Mucosa of descending colon (tissue), 3 donors: Measurements from ENCODE around the gene OR2A25. TPM values are rescaled to one million over a fixed set of nuclear protein-coding genes. Genes with fewer than 3 reads are reported as not detected.

Source experiments
- ATAC-seq: fragments of 200-7000 bp; cut with Tn5 transposase; one replicate; pipeline ENCODE4 v1.9.1; 2020; ENCODE audit warnings: mild to moderate bottlenecking, moderate library complexity
- DNase-seq, 3 donors: peaks; one replicate each; pipeline ENCODE4 v3.0.0-alpha.2; 2020
- H3K36me3 ChIP-seq: fragments of 200-600 bp; one replicate; pipeline ENCODE4 v1.8.0; 2021; ENCODE audit warnings: low read depth, mild to moderate bottlenecking
- H3K4me1 ChIP-seq: fragments of 200-600 bp; one replicate; pipeline ENCODE4 v1.8.0; 2021; ENCODE audit warnings: low read depth, mild to moderate bottlenecking
- H3K4me3 ChIP-seq: fragments of 200-600 bp; one replicate; pipeline ENCODE4 v1.8.0; 2021; ENCODE audit warnings: mild to moderate bottlenecking
- H3K9me3 ChIP-seq: fragments of 200-600 bp; one replicate; pipeline ENCODE4 v1.8.0; 2021; ENCODE audit warnings: mild to moderate bottlenecking
- intact Hi-C, 2 donors: fragments of 100-400 bp; cut with DNase I in 1 of 2; cut with micrococcal nuclease in 1 of 2; formaldehyde crosslinking; loops; one replicate each; pipeline versions ENCODE4 v1.11.0 to v1.11.1; 2022; cut with DNase I, micrococcal nuclease
- total RNA-seq, 3 donors: library from RNA; stranded (reverse); fragmentation: NEBNext Ultra II Directional in 2 of 3; extraction: Animal tissue kit (Norgen Biotek cat#: 25700) in 2 of 3; gene quantifications; one replicate each; pipeline versions ENCODE4 v1.2.1 to v1.2.4, GENCODE V29; 2021 to 2023
- TF ChIP-seq, protein P1 (sequence below): fragments of 200-600 bp; IDR thresholded peaks from one replicate; pipeline ENCODE4 v1.8.0; 2022; ENCODE audit warnings: antibody characterized with exemption, mild to moderate bottlenecking
- donor health status: DM: no; HTN: no; CAD: no; lungs with moderate emphysema.
- donor health status: DM: no; HTN: no; CAD: no.
- donor health status: DM: no; HTN: yes; CAD: no.

OR2A25 gene
- total RNA-seq, 3 donors from 2014 or later = not detected

DNA sequence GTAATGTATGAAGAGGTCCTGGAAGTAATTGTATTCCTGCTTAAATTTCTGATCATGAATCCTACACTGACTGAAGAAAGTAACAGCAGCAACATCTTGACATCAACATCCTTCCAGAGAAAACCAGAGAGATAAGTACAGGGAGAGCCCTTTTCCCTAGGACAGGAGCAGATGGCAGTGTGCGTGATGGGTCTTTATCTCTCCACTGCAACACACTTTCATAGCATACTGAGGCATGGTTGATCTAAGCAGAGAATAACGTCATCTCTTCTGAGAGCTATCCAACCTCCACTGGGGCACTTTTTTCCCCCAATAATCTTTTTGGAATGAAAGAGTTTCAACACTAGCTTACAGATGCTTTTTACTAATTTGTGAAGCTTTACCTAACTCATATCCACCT is 342 bp downstream of the OR2A25 start:
- no peaks in the 10 kb centered on the region for H3K9me3 ChIP-seq
- no peak for ATAC-seq
- H3K4me1 ChIP-seq = no peaks in the 10 kb centered on the region
- no peak overlapping the region for H3K4me3 ChIP-seq
- TF ChIP-seq, protein P1, sequence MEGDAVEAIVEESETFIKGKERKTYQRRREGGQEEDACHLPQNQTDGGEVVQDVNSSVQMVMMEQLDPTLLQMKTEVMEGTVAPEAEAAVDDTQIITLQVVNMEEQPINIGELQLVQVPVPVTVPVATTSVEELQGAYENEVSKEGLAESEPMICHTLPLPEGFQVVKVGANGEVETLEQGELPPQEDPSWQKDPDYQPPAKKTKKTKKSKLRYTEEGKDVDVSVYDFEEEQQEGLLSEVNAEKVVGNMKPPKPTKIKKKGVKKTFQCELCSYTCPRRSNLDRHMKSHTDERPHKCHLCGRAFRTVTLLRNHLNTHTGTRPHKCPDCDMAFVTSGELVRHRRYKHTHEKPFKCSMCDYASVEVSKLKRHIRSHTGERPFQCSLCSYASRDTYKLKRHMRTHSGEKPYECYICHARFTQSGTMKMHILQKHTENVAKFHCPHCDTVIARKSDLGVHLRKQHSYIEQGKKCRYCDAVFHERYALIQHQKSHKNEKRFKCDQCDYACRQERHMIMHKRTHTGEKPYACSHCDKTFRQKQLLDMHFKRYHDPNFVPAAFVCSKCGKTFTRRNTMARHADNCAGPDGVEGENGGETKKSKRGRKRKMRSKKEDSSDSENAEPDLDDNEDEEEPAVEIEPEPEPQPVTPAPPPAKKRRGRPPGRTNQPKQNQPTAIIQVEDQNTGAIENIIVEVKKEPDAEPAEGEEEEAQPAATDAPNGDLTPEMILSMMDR = no peak
- intact Hi-C loops = no loop called here
- no peaks in the 10 kb centered on the region for H3K36me3 ChIP-seq
- no peak for DNase-seq

DNA sequence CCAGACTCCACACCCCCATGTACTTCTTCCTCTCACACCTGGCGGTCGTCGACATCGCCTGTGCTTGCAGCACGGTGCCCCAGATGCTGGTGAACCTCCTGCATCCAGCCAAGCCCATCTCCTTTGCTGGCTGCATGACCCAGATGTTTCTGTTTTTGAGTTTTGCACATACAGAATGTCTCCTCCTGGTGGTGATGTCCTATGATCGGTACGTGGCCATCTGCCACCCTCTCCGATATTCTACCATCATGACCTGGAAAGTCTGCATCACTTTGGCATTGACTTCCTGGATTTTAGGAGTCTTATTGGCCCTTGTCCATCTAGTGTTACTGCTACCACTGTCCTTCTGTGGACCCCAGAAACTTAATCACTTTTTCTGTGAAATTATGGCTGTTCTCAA is 4.8 kb downstream of the OR2A25 start:
- no peaks in the 10 kb centered on the region for H3K9me3 ChIP-seq
- intact Hi-C loops = no loop called here
- no peak for DNase-seq
- no peak overlapping the region for H3K4me3 ChIP-seq
- H3K36me3 ChIP-seq = no peaks in the 10 kb centered on the region
- TF ChIP-seq, protein P1 = no peak
- no peak for ATAC-seq
- H3K4me1 ChIP-seq = no peaks in the 10 kb centered on the region

DNA sequence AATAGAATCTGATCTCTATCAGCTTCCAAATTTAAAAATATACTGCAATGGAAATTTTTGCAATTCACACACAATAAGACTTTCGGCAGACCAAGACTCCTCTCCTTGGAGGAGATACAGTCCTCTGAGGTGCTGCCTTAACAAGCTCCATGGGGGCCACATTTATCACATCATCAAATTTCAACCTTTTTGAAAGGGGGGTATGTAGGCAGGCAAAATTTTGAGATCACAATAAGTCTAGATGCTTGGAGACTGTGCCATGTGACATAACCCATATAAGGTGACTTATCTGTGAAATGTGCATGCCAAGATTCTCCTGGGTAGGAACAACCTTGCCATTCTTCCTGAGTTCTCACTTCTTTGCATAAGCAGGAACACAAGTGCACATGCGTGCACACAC is 16.4 kb downstream of the OR2A25 start, which contains the start of gene OR2A12:
OR2A12 (plus strand) TSS at position 301 of the 400 bp plus-strand sequence. CDS start 8,830 bp downstream, outside the sequence.
- no peak within 1 kb of the TSS for H3K4me3 ChIP-seq

DNA sequence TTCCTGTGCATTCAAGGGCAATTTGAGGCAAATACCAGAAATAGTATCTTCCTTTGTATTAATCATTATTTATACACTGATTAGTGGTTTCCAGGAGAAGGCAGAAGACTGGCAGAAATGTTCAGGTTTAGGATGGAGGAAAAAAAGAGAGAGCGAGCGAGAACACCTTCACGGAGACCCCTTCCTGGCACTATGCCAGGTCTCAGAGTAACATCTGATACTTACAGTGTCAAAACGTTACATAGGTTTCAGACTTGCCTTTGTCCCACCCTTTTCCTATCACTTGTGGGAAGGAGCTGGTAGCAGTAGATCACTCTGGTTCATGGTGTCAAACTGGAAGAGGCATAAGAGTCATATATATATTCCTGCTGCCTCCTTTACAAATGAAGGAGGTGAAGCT is 17.1 kb downstream of the OR2A25 start:
- intact Hi-C loops = no loop called here
- H3K4me1 ChIP-seq = no peaks in the 10 kb centered on the region
- peaks cover 5% of the 10 kb centered on the region for H3K9me3 ChIP-seq
- H3K36me3 ChIP-seq = no peaks in the 10 kb centered on the region
- ATAC-seq (no peak), DNase-seq (no peak)
- H3K4me3 ChIP-seq = no peak overlapping the region
- TF ChIP-seq, protein P1 = no peak

More for the DNA sequence above, 16.4 kb downstream of the OR2A25 start, which contains the start of gene OR2A12:
- Histone ChIP-seq H3K9me3 (peaks cover 4% of the 10 kb centered on the region), H3K4me1 (no peaks in the 10 kb centered on the region), H3K36me3 (no peaks in the 10 kb centered on the region)
- DNase-seq (no peak), ATAC-seq (no peak)
- intact Hi-C loops = no loop called here
- TF ChIP-seq, protein P1 = no peak

DNA sequence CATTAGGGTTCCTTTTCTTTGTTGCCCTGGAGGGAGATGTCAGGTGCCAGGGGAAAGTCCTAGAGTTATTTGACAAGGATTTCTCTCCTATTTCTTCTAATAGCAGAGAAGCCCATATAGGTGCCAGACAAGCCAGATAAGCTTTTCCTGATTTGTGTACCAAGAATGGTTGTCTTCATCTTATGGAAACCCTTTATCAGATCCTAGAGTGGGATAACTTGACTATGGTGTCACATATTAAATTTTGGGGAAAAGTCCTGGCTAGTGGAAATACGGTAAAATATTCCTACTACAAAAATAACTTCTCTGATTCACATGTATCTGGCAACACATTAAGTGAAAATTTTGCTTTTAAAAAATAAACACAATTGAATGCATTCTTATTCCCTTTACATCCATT is 17.6 kb downstream of the OR2A25 start:
- TF ChIP-seq, protein P1 = no peak
- no peak for ATAC-seq
- Histone ChIP-seq H3K36me3 (no peaks in the 10 kb centered on the region), H3K4me1 (no peaks in the 10 kb centered on the region), H3K4me3 (no peak overlapping the region), H3K9me3 (peaks cover 5% of the 10 kb centered on the region)
- DNase-seq = no peak
- intact Hi-C loops = no loop called here

DNA sequence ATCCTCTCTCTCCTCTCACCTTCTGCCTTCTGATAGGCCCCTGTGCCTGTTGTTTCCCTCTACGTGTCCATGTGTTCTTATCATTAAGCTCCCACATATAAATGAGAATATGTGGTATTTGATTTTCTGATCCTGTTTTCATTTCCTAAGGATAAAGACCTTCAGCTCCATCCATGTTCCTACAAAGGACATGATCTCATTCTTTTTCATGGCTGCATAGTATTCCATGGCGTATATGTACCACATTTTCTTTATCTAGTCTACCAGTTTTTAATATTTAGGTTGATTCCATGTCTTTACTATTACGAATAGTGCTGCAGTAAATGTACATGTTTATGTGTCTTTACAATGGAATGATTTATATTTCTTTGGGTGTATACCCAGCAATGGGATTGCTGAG is 21.1 kb downstream of the OR2A25 start:
- H3K36me3 ChIP-seq = no peaks in the 10 kb centered on the region
- TF ChIP-seq, protein P1 = no peak
- H3K4me3 ChIP-seq = no peak overlapping the region
- H3K9me3 ChIP-seq = peaks cover 5% of the 10 kb centered on the region
- no peak for ATAC-seq
- no peak for DNase-seq
- intact Hi-C loops = no loop called here
- no peaks in the 10 kb centered on the region for H3K4me1 ChIP-seq
